ENCODE measurements around the gene FRMD3.

FRMD3 gene

DNA sequence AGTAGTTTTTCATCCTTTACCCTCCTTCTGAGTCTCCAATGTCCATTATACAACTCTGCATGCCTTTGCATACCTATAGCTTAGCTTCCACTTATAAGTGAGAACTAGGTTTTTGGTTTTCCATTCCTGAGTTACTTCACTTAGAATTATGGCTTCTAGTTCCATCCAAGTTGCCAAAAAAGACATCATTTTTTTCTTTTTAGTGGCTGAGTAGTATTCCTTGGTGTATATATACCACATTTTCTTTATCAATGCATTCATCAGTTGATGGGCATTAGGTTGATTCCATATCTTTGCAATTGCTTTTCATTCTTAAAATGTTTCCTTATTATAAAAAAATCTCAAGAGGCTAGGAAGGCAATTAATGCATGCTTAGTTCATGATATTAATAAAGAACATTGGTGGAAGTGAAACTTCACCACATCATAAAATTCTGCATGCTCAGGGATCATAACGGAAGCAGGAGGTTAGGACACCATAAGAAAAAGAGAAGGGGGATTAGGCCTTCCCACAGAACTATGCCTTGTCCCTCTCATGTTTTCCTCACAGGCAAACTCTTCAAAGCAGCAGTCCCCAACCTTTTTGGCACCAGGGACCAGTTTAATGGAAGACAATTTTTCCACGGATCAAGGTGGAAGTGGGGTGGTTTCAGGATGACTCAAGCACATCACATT lies 105.2 kb downstream of the FRMD3 start:
- no peak for DNase-seq (ENCODE audit: low read depth in 3 of 3)

DNA sequence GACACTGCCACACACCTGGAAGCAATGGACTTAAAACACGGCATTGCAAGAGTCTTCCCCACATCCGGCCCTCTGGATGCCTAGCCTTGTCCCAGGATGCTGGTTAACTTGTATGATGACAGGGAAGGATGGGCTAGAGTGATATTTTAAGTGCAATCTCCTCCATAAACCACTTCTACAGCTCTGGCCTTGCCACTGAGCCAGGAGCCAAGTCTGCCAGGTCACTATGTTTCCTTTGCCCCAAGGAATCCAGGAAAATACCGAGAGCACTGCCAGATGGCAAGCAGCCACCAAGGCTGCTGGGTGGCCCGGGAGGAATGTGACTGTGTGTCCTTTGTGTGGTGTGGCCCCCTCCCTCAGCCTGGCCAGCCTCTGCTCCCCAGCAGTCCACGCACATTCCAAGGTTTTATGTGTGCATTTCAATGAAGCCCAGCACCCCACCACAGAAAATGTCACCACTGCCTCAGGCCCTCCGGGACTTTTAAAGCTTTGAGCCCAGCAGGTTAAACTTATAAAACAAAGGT lies 106.0 kb downstream of the FRMD3 start:
- no peak for DNase-seq (ENCODE audit: low read depth in 3 of 3)

DNA sequence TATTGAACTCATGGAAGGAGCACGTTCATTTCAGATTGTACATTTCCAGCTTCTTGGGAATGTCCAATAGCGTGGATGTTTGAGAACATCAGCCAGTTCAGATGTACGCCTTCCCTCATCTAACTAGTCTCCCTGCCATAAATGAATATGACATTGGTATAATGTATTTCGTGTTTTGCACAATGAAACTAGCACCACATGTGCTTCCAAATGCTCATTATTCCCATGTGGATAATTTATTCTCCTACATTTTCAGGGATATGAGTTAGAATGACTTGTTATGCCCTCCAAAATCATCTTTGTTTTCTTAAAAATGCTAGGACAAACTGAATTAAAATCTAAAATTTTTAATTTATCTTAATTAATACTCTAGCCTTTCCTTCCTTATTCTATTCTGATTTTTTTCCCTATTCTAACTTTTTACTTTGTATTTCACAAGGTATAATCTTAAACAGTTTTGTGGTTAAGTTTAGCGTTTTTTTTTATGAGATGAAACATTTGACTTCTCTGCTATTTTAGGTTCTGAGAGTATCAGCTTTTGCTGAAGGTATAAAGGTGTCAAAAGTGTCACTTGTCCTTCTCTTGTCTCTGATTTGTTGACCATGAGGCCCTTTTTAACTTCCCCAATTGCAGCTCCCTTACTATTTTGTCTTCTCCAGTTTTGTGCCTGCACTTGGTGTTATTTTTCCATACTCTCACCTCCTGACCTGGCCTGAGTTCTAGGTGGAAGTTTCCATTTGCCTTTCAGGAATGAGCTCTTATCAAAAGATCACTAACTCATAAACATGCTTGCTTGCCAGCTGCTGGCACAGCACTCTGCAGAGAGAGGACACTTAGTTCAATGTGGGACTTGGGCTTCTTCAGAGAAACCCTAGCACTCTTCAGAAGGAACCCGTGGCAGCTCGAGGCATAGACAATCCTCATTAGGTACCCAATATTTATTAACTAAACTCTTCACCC lies 106.8 kb downstream of the FRMD3 start:
- DNase-seq (ENCODE audit: low read depth in 3 of 3) = no peak

DNA sequence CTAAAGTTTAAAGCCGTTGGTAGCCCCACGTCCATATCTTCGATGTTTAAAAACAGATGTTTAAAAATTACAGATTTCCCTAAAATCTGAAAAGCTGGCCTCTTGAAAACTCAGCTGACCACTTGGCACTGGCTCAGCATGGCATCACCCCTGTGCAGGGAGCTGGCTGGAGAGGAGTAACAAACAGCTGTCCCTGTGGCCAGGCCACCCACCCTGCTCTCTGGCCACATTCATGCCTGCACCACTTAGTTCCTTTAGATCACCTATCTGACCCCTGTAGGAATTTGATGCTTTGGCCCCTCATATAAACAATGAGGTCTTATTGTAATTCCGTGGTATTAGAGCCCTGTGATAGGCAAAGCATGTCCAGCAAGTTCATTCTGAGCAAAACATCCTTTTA lies 107.5 kb downstream of the FRMD3 start:
- DNase-seq (ENCODE audit: low read depth in 3 of 3) = no peak

DNA sequence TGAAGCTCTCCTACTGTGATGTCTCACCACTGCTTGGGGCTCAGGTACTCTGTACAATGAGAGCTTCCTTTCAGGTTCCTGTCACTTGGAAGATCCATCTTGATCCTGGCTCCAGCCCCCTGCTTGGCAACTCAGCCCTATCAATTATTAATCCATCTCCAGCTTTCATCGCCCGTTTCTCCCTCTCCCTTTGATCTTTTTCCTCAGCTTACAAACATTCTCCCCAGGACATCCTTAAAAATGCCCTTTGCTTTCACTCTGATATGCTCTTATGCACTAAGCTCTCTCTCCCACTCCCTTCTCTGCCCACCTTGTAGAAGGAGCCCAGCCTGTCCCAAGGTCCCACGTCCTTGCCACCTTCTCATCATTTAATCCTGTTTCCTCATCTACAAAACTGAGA lies 109.0 kb downstream of the FRMD3 start:
- DNase-seq (ENCODE audit: low read depth in 3 of 3) = no peak

DNA sequence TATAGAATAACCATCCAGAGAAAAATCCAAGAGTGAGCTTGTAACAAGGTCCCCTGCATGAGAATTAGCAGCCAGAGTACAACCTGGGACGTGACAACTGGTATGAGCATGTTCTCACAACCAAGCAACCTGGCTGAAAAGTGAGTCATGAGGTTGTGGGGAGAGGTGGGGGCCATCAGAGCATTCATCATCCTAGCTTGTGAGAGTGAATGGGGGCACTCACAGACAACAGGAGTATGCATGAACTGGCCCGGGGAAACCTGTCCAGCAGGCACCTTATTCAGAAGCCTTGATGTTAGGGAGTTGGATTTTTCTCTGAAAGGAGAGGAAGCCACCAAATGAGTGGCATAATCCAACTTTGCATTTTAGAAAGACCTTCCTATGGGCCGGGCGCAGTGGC lies 113.0 kb downstream of the FRMD3 start:
- no peak for DNase-seq (ENCODE audit: low read depth in 3 of 3)

DNA sequence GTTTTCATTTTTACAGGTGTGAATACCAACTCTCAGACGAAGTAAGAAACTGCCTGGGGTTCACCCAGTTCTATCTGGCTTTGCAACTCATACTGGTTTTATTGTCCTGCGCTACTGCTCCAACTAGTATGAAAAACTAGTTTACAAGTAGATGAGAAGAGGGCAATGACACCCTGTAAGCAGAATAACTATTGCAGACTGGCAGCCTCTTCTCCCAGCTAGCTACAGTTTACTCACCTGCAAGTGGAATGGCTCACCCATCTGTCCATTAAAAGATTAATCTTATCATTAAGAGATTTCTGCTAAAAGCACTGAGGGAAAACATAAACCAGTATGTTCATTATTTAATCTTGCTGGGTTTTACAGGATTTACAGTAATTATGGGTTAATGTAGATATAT lies 113.4 kb downstream of the FRMD3 start:
- no peak for DNase-seq (ENCODE audit: low read depth in 3 of 3)

DNA sequence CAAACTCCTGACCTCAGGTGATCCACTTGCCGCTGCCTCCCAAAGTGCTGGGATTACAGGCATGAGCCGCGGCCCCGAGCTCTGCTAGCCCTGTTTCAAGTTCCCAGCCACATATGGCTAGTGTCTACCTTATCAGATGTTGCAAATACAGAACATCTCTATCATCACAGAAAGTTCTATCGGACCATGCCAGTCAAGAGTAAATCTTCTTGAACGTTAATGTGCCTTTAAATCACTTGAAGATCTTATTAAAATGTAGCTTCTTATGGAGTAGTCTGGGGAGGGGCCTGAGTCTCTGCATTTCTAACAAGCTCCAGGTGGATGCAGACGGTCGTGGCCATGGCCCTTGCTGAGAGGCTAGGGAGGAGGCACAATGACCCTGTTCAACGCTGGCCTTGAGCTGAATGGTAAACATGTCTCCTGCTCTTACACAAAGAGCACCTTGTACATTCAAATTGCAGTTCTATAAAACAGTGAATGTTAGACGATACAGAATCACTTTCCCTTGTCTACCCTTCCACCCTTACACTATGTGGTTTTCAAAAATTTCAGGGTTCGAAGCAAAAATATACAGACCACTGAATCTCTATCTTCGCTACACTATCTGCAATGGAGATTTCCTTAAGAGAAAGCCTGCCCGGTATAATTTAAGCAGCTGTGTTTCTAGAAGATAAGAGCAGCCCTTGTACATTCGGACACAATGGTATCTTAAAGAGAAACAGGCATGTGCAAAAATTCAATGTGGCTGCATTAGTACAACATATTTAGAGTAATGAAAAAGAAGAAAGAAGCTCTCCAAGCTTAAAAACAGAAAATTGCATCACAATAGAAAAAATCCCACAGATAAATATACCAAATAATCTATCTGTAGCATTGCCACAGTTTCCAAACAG lies 114.1 kb downstream of the FRMD3 start:
- DNase-seq (ENCODE audit: low read depth in 3 of 3) = no peak

DNA sequence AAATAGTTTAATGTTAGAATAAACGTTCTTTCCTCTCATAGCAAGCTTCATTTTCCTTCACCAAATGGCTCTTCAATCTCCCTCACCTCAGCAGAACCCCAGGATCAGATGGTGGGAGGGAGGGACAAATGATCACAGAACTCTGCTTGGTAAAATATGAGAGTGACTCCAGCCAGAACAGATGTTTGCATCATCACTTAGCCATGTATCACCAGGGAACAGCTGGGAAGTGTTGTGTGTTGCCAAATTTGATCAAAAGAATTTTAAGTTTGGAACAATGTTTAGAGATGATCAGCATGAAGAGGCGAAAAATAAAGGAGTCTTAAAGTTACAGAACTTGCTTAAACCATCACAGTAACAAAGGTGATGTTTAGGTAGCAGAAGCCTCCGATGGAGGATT lies 115.7 kb downstream of the FRMD3 start:
- DNase-seq (ENCODE audit: low read depth in 3 of 3) = no peak

DNA sequence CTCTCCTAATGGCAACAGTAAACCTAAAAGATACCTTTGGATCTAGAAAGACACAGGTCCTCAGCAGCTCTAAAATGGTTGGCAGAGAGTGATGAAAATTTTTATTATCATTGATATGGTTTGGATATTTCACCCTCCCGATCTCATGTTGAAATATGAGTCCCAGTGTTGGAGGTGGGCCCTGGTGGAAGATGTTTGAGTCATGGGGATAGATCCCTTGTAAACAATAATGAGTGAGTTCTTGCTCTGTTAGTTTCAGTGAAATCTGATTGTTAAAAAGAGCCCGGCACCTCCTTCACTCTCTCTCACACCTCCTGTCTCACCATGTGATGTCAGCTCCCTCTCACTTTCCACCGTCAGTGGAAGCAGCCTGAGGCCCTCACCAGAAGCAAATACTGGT lies 117.7 kb downstream of the FRMD3 start:
- no peak for DNase-seq (ENCODE audit: low read depth in 3 of 3)

DNA sequence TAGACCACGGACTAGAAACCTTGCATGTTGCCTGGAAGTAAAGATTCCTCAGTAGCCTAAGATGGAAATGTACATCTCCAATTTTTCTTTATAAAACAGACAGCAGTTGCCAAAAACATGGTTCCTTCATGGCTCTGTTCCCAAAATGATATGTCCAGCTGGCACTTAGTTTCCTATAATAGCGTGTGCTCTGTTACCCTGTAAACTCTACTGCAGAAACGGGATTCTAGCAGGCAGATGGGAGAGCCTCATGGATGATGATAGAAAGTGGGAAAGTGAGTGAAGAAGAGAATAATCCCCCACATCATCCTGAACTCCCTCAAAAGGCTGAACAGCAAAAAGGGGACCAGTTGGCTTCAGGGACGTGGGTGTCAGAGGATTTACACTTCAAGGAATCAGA lies 118.2 kb downstream of the FRMD3 start:
- no peak for DNase-seq (ENCODE audit: low read depth in 3 of 3)

DNA sequence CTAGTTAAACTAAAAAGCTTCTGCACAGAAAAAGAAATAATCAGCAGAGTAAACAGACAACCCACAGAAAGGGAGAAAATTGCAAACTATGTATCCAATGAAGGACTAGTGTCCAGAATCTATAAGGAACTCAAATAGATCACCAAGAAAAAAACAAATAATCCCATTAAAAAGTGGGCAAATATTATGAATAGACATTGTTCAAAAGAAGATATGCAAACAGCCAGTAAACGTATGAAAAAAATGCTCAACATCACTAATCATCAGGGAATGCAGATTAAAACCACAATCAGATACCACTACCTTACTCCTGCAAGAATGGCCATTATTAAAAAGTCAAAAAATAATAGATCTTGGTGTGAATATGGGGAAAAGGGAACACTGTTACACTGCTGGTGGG lies 119.9 kb downstream of the FRMD3 start:
- DNase-seq (ENCODE audit: low read depth in 3 of 3) = no peak

DNA sequence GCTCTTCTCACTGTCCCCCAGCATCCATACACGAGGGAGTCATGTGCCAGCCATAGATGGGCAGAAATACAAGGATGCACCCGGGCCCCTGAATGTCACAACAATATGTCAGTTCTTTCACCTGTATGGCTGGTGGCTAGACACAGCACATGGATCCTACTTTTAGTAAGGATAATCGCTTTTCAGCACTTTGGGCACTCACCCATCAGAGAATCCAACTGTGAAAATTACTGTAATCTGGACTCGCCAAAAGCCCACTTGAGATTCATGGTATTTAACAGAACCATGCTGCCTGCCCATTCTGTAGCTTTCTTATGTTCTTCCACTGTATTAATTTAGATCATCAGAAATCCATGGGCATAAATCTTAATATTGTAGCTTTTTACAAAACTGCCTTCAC lies 124.8 kb downstream of the FRMD3 start:
- no peak for DNase-seq (ENCODE audit: low read depth in 3 of 3)

DNA sequence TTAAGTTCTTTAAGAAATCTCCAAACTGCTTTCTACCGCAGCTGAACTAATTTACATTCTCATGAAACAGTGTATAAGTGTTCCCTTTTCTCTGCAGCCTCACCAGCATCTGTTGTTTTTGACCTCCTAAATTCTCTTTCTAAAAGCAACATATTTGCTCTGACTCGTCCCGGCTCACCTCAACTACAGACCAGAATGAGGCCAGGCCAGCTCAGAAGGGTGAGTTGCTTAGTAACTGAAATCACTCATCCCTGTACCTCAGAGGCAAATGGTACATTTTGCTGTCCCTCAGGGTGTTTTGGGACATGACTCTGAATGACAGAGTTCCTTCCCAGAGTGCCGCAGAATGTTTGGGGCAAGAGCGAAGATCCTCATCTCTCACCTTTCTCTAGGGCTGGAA lies 127.5 kb downstream of the FRMD3 start:
- DNase-seq (ENCODE audit: low read depth in 3 of 3) = no peak

DNA sequence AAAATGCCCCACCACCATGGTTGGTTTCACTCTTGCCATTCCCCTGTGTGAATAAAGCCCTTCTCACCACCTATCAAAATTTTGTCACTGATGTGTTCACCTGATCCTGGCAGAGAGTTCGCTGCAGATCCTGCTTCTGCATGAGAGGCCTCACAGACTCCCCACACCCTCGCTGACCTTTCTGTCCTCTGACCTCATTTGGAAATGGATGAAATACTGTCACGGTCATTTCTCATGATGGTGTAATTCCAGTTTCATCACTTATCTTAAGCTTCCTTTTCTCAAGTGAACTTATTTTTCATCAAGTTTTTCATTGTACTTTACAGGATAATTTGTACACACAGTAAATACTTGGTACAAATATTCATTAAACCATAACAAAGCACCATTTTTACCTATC lies 131.3 kb downstream of the FRMD3 start:
- no peak for DNase-seq (ENCODE audit: low read depth in 3 of 3)

DNA sequence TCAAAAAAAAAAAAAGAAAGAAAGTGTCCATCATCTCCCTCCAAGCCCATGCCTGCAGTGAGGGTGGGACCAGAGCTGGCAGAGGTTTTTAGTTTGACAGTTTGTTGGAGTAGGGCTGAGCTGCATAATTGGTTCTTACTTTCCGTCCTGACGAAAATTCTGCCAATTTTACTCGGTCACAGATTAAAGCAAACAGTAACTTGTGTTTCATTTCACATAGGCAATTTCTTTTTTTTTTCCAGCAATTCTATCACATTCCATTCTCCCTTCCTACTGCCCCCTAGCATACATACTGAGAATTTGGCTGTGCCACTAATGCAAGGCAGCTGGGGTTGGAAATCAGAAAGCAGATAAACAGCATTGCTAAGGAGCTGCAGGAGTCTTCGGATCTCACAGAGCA lies 132.4 kb downstream of the FRMD3 start:
- DNase-seq (ENCODE audit: low read depth in 3 of 3) = no peak

DNA sequence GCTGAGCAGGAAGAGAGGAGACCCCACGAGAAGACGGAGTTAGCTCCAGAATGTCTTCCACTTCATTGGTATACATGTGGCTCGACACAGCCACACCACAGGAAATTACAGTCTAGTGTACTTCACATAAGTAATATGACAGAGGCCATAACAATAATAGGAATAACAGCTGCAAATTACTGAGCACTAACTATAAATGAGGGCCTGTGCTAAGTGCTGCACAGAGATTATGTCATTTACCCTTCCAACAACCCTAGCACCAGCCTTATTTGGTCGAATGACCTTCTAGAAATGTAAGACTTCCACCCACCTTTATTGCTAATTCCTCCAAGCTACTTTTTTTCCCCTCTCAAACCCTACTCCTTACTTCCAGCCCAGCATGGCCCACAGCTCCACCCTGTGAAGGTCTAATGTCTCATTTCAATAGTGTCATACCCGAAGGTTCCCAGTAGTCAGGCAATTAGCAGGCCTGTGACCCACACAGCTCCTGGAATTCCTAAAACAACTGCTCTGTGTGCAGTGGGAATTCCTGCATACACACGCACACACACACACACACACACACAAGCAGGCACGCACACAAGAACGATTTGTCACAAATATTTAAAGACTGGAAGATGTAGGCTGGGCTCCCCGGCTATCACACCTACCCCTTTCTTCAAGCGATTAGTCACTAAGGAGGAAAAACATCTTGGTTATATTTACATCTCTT lies 134.5 kb downstream of the FRMD3 start:
- no peak for DNase-seq (ENCODE audit: low read depth in 3 of 3)

DNA sequence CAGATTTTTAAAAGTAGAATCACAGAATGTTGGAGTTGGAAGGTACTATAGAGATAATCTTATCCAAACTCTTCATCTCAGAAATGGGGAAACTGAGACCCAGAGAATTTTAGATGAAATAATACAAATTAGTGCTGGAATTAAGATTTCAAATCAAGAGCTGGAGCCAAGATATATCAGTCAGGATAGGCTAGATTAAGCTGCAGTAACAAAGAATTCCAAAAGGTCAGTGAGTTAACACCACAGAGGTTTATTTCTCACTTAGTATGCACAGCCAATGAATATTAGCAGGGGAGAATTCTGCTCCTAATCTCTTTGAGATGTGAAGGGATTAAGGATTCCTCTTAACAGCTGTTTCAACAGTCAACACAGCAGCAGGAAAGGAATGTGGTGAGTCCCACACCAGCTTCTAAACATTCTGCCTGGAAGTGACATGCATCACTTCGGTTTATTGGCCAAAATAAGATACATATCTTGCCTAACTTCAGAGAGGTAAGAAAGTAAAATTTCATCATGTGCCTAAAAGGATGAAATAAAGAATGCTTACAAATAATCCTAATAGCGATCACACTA lies 136.8 kb downstream of the FRMD3 start:
- DNase-seq (ENCODE audit: low read depth in 3 of 3) = no peak

DNA sequence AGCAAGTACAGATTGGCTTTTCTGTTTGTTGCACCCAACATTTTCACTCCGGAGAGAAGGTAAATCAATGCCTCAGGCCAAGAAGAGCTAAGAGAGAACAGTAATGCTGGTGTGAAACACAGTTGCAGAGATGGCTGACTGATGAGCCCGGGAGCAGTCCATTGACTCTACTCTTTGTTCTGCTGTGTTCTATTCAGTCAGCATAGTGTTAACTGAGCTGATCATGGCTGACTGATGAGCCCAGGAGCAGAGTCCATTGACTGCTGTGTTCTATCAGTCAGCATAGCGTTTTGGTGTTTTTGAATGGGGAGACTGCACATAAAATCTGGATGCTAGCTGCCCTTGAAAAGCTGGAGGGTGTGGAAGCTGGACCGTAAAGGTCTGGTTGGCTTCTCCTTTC lies 141.4 kb downstream of the FRMD3 start:
- DNase-seq (ENCODE audit: low read depth in 3 of 3) = no peak

DNA sequence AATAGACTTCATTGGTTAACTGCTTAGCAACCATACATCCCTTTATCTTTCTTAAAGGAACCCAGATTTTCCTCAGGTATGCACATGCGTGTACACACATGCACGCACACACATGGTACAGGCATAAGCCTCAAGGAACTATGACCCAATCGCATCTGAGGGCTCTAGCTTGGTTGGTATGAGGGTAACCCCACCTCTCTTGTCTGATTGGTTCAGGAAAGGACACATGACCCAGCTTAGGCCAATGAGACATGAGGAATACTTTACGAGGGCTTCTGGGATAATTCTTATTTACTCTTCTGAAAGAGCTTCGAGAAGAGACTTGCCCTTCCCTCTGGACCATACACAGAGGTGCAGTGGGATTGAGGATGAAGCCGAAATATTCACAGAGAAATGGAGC lies 141.9 kb downstream of the FRMD3 start:
- DNase-seq (ENCODE audit: low read depth in 3 of 3) = no peak

DNA sequence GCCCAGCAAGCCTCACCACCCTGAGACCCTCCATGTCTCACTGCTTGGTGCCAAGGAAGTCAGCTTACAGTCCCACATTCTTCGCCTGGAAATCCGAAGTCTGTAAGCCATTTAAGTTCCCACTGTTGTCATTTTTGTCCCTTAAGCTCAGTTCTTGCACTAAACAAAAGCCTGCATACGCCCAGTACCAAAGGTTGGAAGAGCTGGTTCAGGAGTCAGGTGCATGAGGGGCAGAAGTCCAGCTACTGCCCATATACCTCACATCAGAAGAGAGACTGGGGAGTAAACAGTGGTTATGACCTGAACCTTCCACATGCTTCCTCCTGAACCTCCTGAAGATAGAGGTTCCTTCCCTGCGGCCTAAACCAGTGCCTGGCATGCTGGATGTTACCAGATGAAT lies 146.0 kb downstream of the FRMD3 start:
- no peak for DNase-seq (ENCODE audit: low read depth in 3 of 3)
